T follicular helper cell (primary cell): ENCODE results near the gene LAPTM5.
A peak's percentile ranks its signal among the peaks of the same experiment; 100 is the strongest.

ENCODE experiments used
- DNase-seq: peaks from one replicate; pipeline ENCODE4 v3.0.0-alpha.2; 2020; ENCODE audit warnings: low read depth

Gene LAPTM5

GRCh38 chr1:30787266-30787665, 29.7 kb upstream of the LAPTM5 start:
- no peak for DNase-seq

GRCh38 chr1:30786264-30786991, 28.9 kb upstream of the LAPTM5 start:
- no peak for DNase-seq

GRCh38 chr1:30785714-30786113, 28.1 kb upstream of the LAPTM5 start:
- DNase-seq, result no peak

- no peak for DNase-seq
These were observed 27.6 kb upstream of the LAPTM5 start for GRCh38 chr1:30785181-30785580.

GRCh38 chr1:30783256-30783915, 25.8 kb upstream of the LAPTM5 start:
- no peak for DNase-seq

- peak; percentile 62 for DNase-seq
These were observed 25.0 kb upstream of the LAPTM5 start for GRCh38 chr1:30782361-30783255.

GRCh38 chr1:30781906-30782305, 24.3 kb upstream of the LAPTM5 start:
- DNase-seq, result no peak

GRCh38 chr1:30780409-30780808, 22.8 kb upstream of the LAPTM5 start:
- no peak for DNase-seq

GRCh38 chr1:30779294-30780071, 21.9 kb upstream of the LAPTM5 start:
- DNase-seq, result peak; percentile 82

GRCh38 chr1:30778979-30779293, 21.4 kb upstream of the LAPTM5 start:
- no peak for DNase-seq

- no peak for DNase-seq
These were observed 20.8 kb upstream of the LAPTM5 start for GRCh38 chr1:30778154-30778978.

GRCh38 chr1:30777904-30778153, 20.3 kb upstream of the LAPTM5 start:
- DNase-seq, result no peak

- DNase-seq, result no peak
These were observed 19.7 kb upstream of the LAPTM5 start for GRCh38 chr1:30777060-30777903.

GRCh38 chr1:30776097-30777059, 18.8 kb upstream of the LAPTM5 start:
- no peak for DNase-seq

- no peak for DNase-seq
These were observed 17.9 kb upstream of the LAPTM5 start for GRCh38 chr1:30775433-30775975.

GRCh38 chr1:30774550-30775432, 17.2 kb upstream of the LAPTM5 start:
- DNase-seq, result no peak

- no peak for DNase-seq
These were observed 16.3 kb upstream of the LAPTM5 start for GRCh38 chr1:30773722-30774358.
